HepG2 (cell line): ENCODE measurements around the gene TRDN. TPM values are rescaled to one million over a fixed set of nuclear protein-coding genes. Genes with fewer than 3 reads are reported as not detected.

Experiments
- ATAC-seq: fragments of 200-7000 bp; cut with Tn5 transposase; 3 replicates; pipeline ENCODE4 v1.9.1; 2020; ENCODE audit warnings: mild to moderate bottlenecking, moderate library complexity
- BruUV-seq: library from RNA; stranded (reverse); fragments of 400-500 nt; replicated peaks from 2 replicates; lab custom pipeline; 2021; lab: Mats Ljungman, UMichigan
- CTCF ChIA-PET: fragments of 300-600 bp; formaldehyde crosslinking; extraction: SDS; loops from one replicate; lab custom pipeline; 2021; ENCODE audit warnings: low total read pairs, inconsistent platforms, low intra/inter-chr PET ratio; lab: Yijun Ruan, JAX
- POLR2A ChIA-PET: fragments of 350-600 bp; sonication (Branson Sonifier 250); formaldehyde crosslinking; loops from one replicate; lab custom pipeline; 2020; ENCODE audit warnings: antibody characterized with exemption, inconsistent platforms; lab: Yijun Ruan, JAX
- DNase-seq: peaks from one replicate; pipeline ENCODE4 v3.0.0-alpha.2; 2015; ENCODE audit warnings: low spot score
- FAIRE-seq: peaks from 3 replicates; lab custom pipeline; 2011; peaks lifted over from hg19 to GRCh38; lab: Jason Lieb, UNC
- H2AFZ ChIP-seq: one replicate; pipeline ENCODE4 v1.6.1; 2011; ENCODE audit warnings: low read length, inconsistent platforms
- H3K27ac ChIP-seq: fragments of 300-600 bp; 3 replicates; pipeline ENCODE4 v1.8.0; 2011; ENCODE audit warnings: mixed run types, mild to moderate bottlenecking, mixed read lengths, low read length, inconsistent platforms; ENCODE audit not compliant: insufficient read depth; ENCODE audit errors: extremely low read length
- H3K27me3 ChIP-seq, 2 experiments: fragments of 200-600 bp in 1 of 2; 2 replicates in 1 of 2; 3 replicates in 1 of 2; pipeline versions ENCODE4 v1.6.0 to v1.8.0; 2011; ENCODE audit warnings: low read length in 2 of 2, mild to moderate bottlenecking in 2 of 2, moderate library complexity in 2 of 2, inconsistent platforms in 1 of 2; ENCODE audit not compliant: insufficient read depth in 2 of 2, control insufficient read depth in 1 of 2
- H3K36me3 ChIP-seq, 2 experiments: fragments of 200-600 bp in 1 of 2; replicated peaks in 1 of 2; 2 replicates in 1 of 2; 3 replicates in 1 of 2; pipeline versions ENCODE4 v1.5.1 to v1.8.0; 2011; ENCODE audit warnings: low read length in 2 of 2, inconsistent platforms in 1 of 2; ENCODE audit not compliant: insufficient read depth in 2 of 2, control insufficient read depth in 1 of 2
- H3K4me1 ChIP-seq: 2 replicates; pipeline ENCODE4 v1.5.1; 2012; ENCODE audit warnings: low read length, inconsistent platforms; ENCODE audit not compliant: insufficient read depth
- H3K4me2 ChIP-seq: 2 replicates; pipeline ENCODE4 v1.6.0; 2011; ENCODE audit warnings: low read depth, low read length, inconsistent platforms
- H3K4me3 ChIP-seq, 3 experiments: fragments of 200-600 bp in 1 of 3; sonication (generic), shearing (Covaris generic) in 1 of 3; replicated peaks in 1 of 3; 2 replicates each; pipeline ENCODE4 v1.5.1; 2011 to 2016; ENCODE audit warnings: low read length in 3 of 3, inconsistent platforms in 2 of 3, low read depth in 2 of 3, mild to moderate bottlenecking in 2 of 3, control low read depth in 1 of 3, mixed read lengths in 1 of 3; ENCODE audit not compliant: insufficient read depth in 1 of 3
- H3K79me2 ChIP-seq: one replicate; pipeline ENCODE4 v1.6.1; 2011; ENCODE audit warnings: low read length, inconsistent platforms; ENCODE audit not compliant: insufficient read depth
- H3K9ac ChIP-seq: 2 replicates; pipeline ENCODE4 v1.6.0; 2011; ENCODE audit warnings: mild to moderate bottlenecking, low read depth, low read length, inconsistent platforms; ENCODE audit not compliant: insufficient read depth
- H3K9me3 ChIP-seq: 2 replicates; pipeline ENCODE4 v1.5.1; 2012; ENCODE audit warnings: mild to moderate bottlenecking, low read length
- H4K20me1 ChIP-seq: 2 replicates; pipeline ENCODE4 v1.6.0; 2011; ENCODE audit warnings: inconsistent platforms, mild to moderate bottlenecking, low read length, moderate library complexity; ENCODE audit not compliant: insufficient read depth
- CENPX ChIP-seq: sonication (generic); formaldehyde crosslinking; IDR thresholded peaks from 2 replicates; pipeline ENCODE4 v1.9.0; 2021; ENCODE audit warnings: mild to moderate bottlenecking, missing genetic modification reagents, moderate library complexity
- FOXA1 ChIP-seq, 2 experiments: fragments of 450-650 bp in 1 of 2; sonication (generic) in 1 of 2; formaldehyde crosslinking in 1 of 2; IDR thresholded peaks; 2 replicates each; pipeline versions ENCODE4 v1.4.0 to v1.6.1; 2016 to 2020; ENCODE audit warnings: missing genetic modification reagents in 1 of 2
- GLI4 ChIP-seq: sonication (generic); formaldehyde crosslinking; IDR thresholded peaks from 2 replicates; pipeline ENCODE4 v1.5.1; 2020; ENCODE audit warnings: missing genetic modification reagents, mild to moderate bottlenecking, moderate library complexity, borderline replicate concordance
- HOXA7 ChIP-seq: sonication (generic); formaldehyde crosslinking; IDR thresholded peaks from 2 replicates; pipeline ENCODE4 v1.8.1; 2022; ENCODE audit warnings: mild to moderate bottlenecking, missing genetic modification reagents, moderate library complexity
- ZNF724P ChIP-seq: sonication (generic); formaldehyde crosslinking; IDR thresholded peaks from 2 replicates; pipeline ENCODE4 v1.8.0; 2022; ENCODE audit warnings: missing genetic modification reagents, borderline replicate concordance
- ZNF841 ChIP-seq: sonication (generic); formaldehyde crosslinking; IDR thresholded peaks from 2 replicates; pipeline ENCODE4 v1.8.1; 2023; ENCODE audit warnings: missing genetic modification reagents, borderline replicate concordance
- ZSCAN22 ChIP-seq: sonication (generic); formaldehyde crosslinking; IDR thresholded peaks from 2 replicates; pipeline ENCODE4 v1.4.0; 2020; ENCODE audit warnings: mild to moderate bottlenecking, missing genetic modification reagents
- WGBS: methylation state at CpG from one replicate; pipeline ENCODE4 v1.1.6; 2017; ENCODE audit warnings: low lambda C conversion rate; 5-methylcytosine and 5-hydroxymethylcytosine counted together
- in situ Hi-C: cut with HindIII; loops from 2 replicates; pipeline ENCODE4 v1.10.0; 2017; ENCODE audit warnings: low pct_unique_long_range_greater_than_20kb; ENCODE audit not compliant: extremely low pct_ligation_motif_present
- intact Hi-C: fragments of 100-400 bp; cut with micrococcal nuclease; formaldehyde crosslinking; loops from one replicate; pipeline ENCODE4 v1.10.0; 2022; ENCODE audit not compliant: unreplicated experiment
- polyA plus RNA-seq, 8 experiments: library from polyadenylated mRNA; depleted of rRNA in 3 of 8; stranded (reverse) in 7 of 8; unstranded in 1 of 8; fragments of >200 nt; fragmentation: Illumina TruSeq in 4 of 8; extraction: Trizol in 4 of 8; gene quantifications; 2 replicates each; pipeline versions ENCODE4 v1.2.1 to v1.2.3, GENCODE V29; 2011 to 2016; ENCODE audit warnings: low read depth in 4 of 8, missing spikeins in 1 of 8, mixed read lengths in 1 of 8; ENCODE audit not compliant: insufficient read depth in 1 of 8
- total RNA-seq, 5 experiments: library from RNA; depleted of rRNA; stranded (reverse); fragments of >200 nt; fragmentation: Illumina TruSeq; extraction: Trizol; gene quantifications; 2 replicates each; pipeline ENCODE4 v1.2.3, GENCODE V29; 2016; ENCODE audit warnings: low read depth in 1 of 5

TRDN gene
- total and polyA plus RNA-seq, 2 of the 13 experiments (the other 11 are each of a cell fraction or from before 2014, with no cell fraction given) = not detected

DNA sequence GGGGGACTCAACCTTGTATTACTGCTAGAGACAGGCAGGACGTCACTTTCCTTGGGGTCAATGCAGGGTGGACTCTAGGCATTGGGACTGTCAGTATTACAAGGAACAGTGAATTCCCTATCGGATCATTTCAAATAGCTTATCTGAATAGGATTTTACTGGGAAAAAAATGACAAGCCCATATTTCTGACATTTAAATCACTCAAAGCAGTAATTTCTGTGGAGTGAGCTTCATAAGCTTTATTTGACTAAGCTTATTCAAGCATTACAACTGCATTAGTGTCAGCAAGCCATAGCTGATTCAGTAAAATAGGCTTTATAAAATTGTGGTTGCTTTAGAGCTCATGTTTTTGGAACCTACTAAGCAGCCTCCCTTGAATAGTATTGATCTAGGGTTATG lies 44.3 kb downstream of the TRDN start:
- Histone ChIP-seq H3K4me1 (no peaks in the 10 kb centered on the region), H3K9ac (no peak overlapping the region), H3K4me2 (no peak overlapping the region), H3K4me3 (no peak overlapping the region), H3K9me3 (no peaks in the 10 kb centered on the region), H3K27ac (no peak overlapping the region), H3K79me2 (no peaks in the 10 kb centered on the region), H4K20me1 (no peaks in the 10 kb centered on the region), H3K27me3 (no peaks in the 10 kb centered on the region), H2AFZ (no peak overlapping the region), H3K36me3 (no peaks in the 10 kb centered on the region)
- no peak for ATAC-seq
- 0% methylated on average over 2 of the region's 2 CpGs for WGBS
- no peak for DNase-seq
- no TSS peak for BruUV-seq
- TF ChIP-seq GLI4 (CRISPR knock-in tag) = no peak
- no peak for TF ChIP-seq ZNF841 (CRISPR knock-in tag)
- TF ChIP-seq ZNF724P (CRISPR knock-in tag) = no peak
- TF ChIP-seq FOXA1 (IDR thresholded peaks at IDR 0.05) = no peak
- TF ChIP-seq FOXA1 (CRISPR knock-in tag; IDR thresholded peaks at IDR 0.05) = no peak
- no peak for TF ChIP-seq CENPX
- in situ Hi-C loops = no loop called here
- ChIA-PET POLR2A (no interaction called here), CTCF (no interaction called here)
- intact Hi-C loops = no loop called here
- no peak for FAIRE-seq

DNA sequence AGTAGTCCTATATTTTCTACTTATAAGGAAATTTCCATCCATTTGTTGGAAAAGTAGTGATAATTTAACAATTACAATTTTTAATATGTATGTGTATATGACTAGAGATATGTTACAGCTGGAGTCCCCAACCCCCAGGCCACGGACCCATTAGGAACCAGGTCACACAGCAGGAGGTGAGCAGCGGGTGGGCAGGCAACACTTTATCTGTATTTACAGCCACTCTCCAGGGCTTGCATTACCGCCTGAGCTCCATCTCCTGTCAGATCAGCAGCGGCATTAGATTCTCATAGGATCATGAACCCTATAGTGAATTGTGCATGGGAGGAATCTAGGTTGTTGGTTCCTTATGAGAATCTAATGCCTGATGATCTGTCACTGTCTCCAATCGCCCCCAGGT lies 46.8 kb downstream of the TRDN start:
- Histone ChIP-seq H3K36me3 (no peaks in the 10 kb centered on the region), H3K27me3 (no peaks in the 10 kb centered on the region), H3K9ac (no peak overlapping the region), H3K4me2 (no peak overlapping the region), H3K27ac (no peak overlapping the region), H3K79me2 (no peaks in the 10 kb centered on the region), H4K20me1 (no peaks in the 10 kb centered on the region), H2AFZ (no peak overlapping the region), H3K4me1 (no peaks in the 10 kb centered on the region), H3K9me3 (no peaks in the 10 kb centered on the region), H3K4me3 (no peak overlapping the region)
- in situ Hi-C loops (no loop called here), intact Hi-C loops (no loop called here)
- no peak for DNase-seq
- BruUV-seq = no TSS peak
- FAIRE-seq = no peak
- no peak for ATAC-seq
- ChIA-PET CTCF (no interaction called here), POLR2A (no interaction called here)
- no peak for TF ChIP-seq ZSCAN22 (CRISPR knock-in tag)
- TF ChIP-seq HOXA7 = no peak
- 15% methylated on average over 5 of the region's 5 CpGs for WGBS
